Activated T-cell treated with anti-CD3 and anti-CD28 coated beads, Interleukin-2, amount 50 U/mL, for 4 hours (primary cell): ENCODE results near the gene KCNK5. TPM values are rescaled to one million over a fixed set of nuclear protein-coding genes. Genes with fewer than 3 reads are reported as not detected.
A peak's percentile ranks its signal among the peaks of the same experiment; 100 is the strongest.

Source experiments
- ATAC-seq, 2 donors: fragments of 200-7000 bp; cut with Tn5 transposase; one replicate each; pipeline ENCODE4 v1.10.0; 2021
- DNase-seq: peaks from one replicate; pipeline ENCODE4 v3.0.0-alpha.2; 2020
- H3K27me3 Mint-ChIP-seq: one replicate; pipeline ENCODE4 v1.8.0; 2021; ENCODE audit warnings: low read depth, mixed read lengths
- H3K36me3 Mint-ChIP-seq: one replicate; pipeline ENCODE4 v1.8.0; 2022; ENCODE audit warnings: mixed read lengths; ENCODE audit not compliant: insufficient read depth
- H3K4me1 Mint-ChIP-seq: one replicate; pipeline ENCODE4 v1.8.0; 2021; ENCODE audit warnings: low read depth, mixed read lengths
- H3K4me3 Mint-ChIP-seq: one replicate; pipeline ENCODE4 v1.8.0; 2021; ENCODE audit warnings: mild to moderate bottlenecking, moderate library complexity, mixed read lengths
- H3K9me3 Mint-ChIP-seq: one replicate; pipeline ENCODE4 v1.8.0; 2021; ENCODE audit warnings: mixed read lengths
- total RNA-seq, 3 donors: library from RNA; stranded (reverse); gene quantifications; one replicate each; pipeline ENCODE4 v1.2.1, GENCODE V29; 2021

The KCNK5 gene, protein sequence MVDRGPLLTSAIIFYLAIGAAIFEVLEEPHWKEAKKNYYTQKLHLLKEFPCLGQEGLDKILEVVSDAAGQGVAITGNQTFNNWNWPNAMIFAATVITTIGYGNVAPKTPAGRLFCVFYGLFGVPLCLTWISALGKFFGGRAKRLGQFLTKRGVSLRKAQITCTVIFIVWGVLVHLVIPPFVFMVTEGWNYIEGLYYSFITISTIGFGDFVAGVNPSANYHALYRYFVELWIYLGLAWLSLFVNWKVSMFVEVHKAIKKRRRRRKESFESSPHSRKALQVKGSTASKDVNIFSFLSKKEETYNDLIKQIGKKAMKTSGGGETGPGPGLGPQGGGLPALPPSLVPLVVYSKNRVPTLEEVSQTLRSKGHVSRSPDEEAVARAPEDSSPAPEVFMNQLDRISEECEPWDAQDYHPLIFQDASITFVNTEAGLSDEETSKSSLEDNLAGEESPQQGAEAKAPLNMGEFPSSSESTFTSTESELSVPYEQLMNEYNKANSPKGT
- total RNA-seq, result 10 to 100 TPM; 21.3 to 22.9 (median 22.2) TPM

DNA sequence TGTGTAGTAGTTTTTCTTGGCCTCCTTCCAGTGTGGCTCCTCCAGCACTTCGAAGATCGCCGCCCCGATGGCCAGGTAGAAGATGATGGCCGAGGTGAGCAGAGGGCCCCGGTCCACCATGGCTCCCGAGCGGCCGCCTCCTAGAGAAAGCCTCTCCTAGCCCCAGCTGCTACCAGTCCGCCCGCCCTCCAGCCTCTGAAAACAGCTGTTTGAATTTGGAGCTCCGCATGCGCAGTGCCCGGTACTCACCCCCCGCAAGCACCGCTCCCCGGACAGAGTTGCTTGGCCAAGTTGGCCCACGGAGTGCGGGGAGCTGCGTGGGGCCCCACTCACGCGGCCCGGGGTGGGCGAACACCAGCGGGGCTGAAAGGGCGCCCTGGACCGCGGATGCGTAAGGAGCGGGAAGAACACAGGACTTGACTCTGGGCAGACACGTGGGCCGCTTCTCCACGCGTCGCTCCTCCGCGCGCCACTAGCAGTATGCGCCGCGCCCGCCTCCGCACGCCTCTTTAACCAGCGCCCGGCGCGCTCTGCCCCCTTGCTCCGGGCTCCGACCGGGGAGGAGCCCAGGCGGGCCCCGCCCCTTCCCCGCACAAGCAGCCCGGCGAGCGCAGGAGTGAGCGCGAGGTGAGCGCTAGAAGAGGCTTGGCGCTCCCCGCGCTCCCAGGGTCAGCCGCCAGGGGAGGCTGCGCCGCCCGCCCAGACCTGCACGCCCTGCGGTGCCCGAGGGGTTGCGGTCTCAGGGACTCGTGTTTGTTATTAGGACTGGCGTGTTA is at the start of gene KCNK5:
TSS of gene KCNK5 (minus strand) at position 484 of the 776 bp plus-strand sequence. CDS start at position 120, 364 bp downstream.
- Mint-ChIP-seq H3K27me3 (no peaks in the 10 kb centered on the region), H3K4me1 (peaks cover 46% of the 10 kb centered on the region), H3K4me3 (peak within 1 kb of the TSS; percentile 88), H3K36me3 (peaks cover 4% of the 10 kb centered on the region), H3K9me3 (no peaks in the 10 kb centered on the region)
- ATAC-seq, result peak; percentile 94 to 95
- DNase-seq, result peak; percentile 69

DNA sequence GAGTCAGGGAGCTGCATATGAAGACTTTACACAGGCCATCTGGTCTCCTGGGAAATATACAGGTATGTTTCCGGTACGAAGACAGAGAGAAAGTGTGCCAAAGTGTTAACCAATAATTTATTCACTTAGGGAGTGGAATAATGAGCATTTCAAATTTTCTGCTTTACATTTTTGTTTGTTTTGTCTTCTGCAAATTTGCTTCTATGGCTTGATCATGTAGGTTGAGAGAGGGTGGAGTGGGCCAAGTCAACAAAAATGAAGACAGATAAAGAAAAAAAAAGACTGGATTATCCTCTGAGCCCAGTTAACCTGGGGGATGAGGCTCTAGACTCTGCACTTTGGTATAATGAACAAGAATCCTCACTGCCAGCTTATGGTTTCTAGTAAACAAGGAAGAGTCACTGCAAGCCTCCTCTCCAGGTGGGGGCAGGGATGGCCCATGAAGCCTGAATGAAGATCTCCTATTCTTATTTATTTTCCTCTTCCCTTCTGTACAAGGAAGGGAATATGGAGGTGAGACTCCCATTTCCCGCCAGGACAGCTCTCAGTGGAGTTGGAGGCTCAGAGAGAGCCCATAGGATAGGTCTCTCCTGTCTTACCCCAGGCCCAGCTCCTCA is 47.2 kb upstream of the KCNK5 start:
- H3K27me3 Mint-ChIP-seq, result no peaks in the 10 kb centered on the region
- DNase-seq, result no peak
- H3K9me3 Mint-ChIP-seq, result no peaks in the 10 kb centered on the region

DNA sequence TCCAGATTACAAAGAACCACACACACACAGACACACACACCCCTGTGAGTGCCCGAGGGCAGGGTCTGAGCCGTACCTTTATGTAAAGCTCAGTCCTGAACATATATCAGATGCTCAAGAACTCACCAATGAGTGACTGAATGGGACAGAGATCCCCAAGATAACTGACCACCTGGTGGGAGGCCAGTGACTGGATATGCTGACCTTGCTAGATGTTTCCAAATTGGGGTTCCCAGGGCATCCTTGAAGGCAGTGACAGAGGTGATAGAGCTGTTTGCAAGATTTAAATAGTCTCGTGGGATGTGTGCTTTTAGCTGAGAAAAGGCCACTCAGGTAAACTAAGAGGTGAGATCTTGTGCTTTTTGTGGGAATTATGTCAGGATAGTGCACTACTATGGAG is 45.6 kb upstream of the KCNK5 start:
- no peaks in the 10 kb centered on the region for H3K27me3 Mint-ChIP-seq
- no peaks in the 10 kb centered on the region for H3K4me1 Mint-ChIP-seq
- no peak overlapping the region for H3K4me3 Mint-ChIP-seq
- H3K36me3 Mint-ChIP-seq, result no peaks in the 10 kb centered on the region
- no peaks in the 10 kb centered on the region for H3K9me3 Mint-ChIP-seq
- no peak for ATAC-seq
- DNase-seq, result no peak

More for the DNA sequence above, 47.2 kb upstream of the KCNK5 start:
- H3K36me3 Mint-ChIP-seq, result no peaks in the 10 kb centered on the region
- ATAC-seq, result no peak
- H3K4me3 Mint-ChIP-seq, result no peak overlapping the region
- no peaks in the 10 kb centered on the region for H3K4me1 Mint-ChIP-seq

DNA sequence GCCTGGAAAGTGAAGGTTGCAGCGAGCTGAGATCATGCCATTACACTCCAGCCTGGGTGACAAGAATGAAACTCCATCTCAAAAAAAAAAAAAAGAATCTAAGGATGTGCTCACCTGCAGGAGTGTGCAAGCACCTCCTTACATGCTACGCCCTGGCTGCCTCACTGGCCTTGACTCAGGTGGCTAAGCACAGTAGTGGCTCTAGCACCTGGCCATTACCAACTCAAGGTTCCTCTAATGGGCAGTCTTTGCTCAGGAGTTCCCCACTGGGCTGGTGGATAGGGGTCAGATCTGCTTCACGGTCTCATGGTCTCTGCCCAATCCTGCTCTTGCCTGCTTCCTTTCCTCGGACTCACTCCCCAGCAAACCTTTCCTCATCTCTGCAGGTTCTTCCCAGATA is 45.2 kb upstream of the KCNK5 start:
- Mint-ChIP-seq H3K27me3 (no peaks in the 10 kb centered on the region), H3K4me1 (no peaks in the 10 kb centered on the region), H3K4me3 (no peak overlapping the region), H3K36me3 (no peaks in the 10 kb centered on the region), H3K9me3 (no peaks in the 10 kb centered on the region)
- DNase-seq (no peak), ATAC-seq (no peak)

DNA sequence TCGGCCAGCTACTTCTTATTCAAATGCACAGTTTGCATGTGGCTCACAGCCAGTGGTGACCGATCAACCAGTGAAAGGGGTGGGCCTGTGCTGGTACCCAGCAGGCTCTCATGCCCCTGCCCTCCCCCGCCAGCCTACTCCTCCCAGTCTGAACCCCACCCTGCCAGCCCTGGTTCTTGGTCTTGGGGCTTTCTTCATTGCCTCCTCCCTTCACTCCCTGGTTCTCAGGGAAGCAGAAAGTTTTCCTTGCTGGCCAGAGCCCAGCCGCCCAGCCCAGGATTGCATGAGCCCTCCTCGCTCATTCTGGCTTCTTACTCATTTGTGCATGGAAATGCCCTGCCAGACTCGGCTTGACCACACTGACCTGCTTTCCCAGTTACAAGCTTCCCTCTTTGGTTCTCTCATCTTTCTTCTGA is 44.1 kb upstream of the KCNK5 start:
- ATAC-seq, result no peak
- Mint-ChIP-seq H3K27me3 (no peaks in the 10 kb centered on the region), H3K9me3 (no peaks in the 10 kb centered on the region), H3K36me3 (no peaks in the 10 kb centered on the region), H3K4me1 (no peaks in the 10 kb centered on the region), H3K4me3 (no peak overlapping the region)
- DNase-seq, result no peak

DNA sequence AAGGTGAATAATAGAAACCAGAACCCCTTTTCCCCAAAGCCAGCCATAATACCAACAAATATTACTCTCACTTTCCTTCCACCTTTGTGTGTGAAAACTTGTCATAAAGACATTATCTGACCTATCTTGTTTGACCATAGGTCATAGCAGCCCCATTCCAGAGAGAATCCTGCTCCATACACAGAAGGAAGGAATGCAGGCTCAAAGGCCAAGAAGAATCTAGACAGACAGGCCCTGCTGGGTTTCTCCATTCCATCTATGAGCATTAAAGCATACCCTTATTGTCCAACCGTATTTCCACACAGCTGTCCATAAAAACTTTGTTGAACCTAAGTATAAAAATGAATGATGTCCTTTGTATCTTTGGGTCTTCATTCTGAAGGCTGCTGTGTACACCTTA is 40.7 kb upstream of the KCNK5 start:
- H3K36me3 Mint-ChIP-seq, result no peaks in the 10 kb centered on the region
- no peak for ATAC-seq
- H3K27me3 Mint-ChIP-seq, result no peaks in the 10 kb centered on the region
- DNase-seq, result no peak
- no peak overlapping the region for H3K4me3 Mint-ChIP-seq
- no peaks in the 10 kb centered on the region for H3K9me3 Mint-ChIP-seq
- no peaks in the 10 kb centered on the region for H3K4me1 Mint-ChIP-seq

DNA sequence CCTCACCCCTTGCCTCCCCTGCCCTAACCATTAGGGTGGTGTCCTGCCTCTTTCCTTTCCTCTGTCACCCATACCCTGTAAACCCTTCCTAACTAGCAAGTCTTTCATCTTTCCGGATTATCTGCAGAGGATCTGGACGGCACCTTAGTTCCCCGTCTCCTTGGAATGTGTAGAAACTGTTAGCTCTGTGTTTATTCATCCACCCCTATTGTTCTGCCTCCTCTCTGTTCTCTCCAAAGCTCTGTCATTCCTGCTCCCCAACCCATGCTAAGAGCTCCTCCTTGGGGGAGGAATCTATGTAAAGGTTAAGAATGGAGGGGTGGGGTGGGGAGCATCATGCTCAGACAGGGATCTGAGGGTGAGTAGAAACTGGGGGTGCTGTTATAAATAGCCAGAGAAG is 39.4 kb upstream of the KCNK5 start:
- H3K4me3 Mint-ChIP-seq, result no peak overlapping the region
- no peaks in the 10 kb centered on the region for H3K27me3 Mint-ChIP-seq
- ATAC-seq (no peak), DNase-seq (no peak)
- peaks cover 2% of the 10 kb centered on the region for H3K4me1 Mint-ChIP-seq
- H3K36me3 Mint-ChIP-seq, result no peaks in the 10 kb centered on the region
- no peaks in the 10 kb centered on the region for H3K9me3 Mint-ChIP-seq

DNA sequence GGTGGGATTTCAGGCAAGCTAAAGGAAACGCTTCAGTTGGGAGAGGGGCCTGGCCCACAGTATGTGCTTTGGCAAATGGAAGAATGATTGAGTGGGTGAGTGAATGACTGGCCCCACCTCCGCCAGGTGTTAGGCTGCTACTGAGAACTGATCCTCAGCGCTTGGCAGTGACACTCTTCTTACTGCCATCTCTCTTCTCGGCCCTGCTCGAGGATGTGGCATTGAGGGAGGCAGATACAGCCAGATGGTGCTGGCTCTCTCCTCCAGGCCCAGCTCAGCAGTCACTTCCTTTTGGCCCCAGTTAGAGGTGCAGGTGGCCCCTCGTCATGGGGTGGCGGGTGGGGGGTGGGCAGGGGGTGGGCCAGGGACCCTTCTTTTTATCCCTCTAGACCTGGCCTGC is 38.9 kb upstream of the KCNK5 start:
- Mint-ChIP-seq H3K4me1 (peaks cover 5% of the 10 kb centered on the region), H3K9me3 (no peaks in the 10 kb centered on the region), H3K4me3 (no peak overlapping the region), H3K36me3 (no peaks in the 10 kb centered on the region), H3K27me3 (no peaks in the 10 kb centered on the region)
- no peak for DNase-seq
- ATAC-seq, result no peak

DNA sequence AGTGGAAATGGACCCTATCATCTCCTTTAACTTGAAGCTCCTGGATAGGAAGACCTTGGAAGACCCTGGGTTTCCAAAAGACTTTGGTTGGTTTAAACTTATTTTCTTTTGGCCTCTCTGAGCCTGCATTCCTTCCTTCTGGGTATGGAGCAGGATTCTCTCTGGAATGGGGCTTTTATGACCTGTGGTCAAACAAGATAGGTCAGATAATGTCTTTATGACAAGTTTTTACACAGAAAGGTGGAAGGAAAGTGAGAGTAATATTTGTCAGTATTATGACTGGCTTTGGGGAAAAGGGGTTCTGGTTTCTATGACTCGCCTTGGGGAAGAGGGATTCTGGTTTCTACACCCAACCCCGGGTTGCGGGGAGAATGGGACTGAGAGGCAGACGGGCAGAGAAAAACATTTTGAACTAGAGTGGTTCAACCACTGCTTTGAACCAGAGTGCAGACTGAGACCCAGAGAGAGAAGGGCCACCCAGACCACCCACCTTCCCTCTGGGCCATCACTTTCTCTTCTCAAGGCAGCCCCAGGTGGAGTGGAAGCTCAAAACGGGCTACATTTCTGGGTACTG is 37.6 kb upstream of the KCNK5 start:
- no peak for ATAC-seq
- Mint-ChIP-seq H3K36me3 (no peaks in the 10 kb centered on the region), H3K4me3 (no peak overlapping the region), H3K27me3 (peaks cover 3% of the 10 kb centered on the region), H3K9me3 (no peaks in the 10 kb centered on the region), H3K4me1 (peaks cover 5% of the 10 kb centered on the region)
- no peak for DNase-seq

DNA sequence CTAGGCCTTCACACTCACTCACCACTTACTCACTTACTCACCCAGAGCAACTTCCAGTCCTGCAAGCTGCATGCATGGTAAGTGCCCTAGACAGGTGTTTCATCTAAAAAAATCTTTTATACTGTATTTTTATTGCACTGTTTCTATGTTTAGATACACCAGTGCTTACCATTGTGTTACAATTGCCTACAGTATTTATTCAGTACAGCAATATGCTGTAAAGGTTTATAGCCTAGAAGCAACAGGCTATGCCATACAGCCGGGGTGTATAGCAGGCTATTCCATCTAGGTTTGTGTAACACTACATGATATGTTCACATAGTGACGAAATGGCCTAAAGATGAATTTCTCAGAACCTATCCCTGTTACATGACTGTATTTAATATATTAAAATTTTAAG is 37.1 kb upstream of the KCNK5 start:
- H3K4me3 Mint-ChIP-seq, result no peak overlapping the region
- H3K9me3 Mint-ChIP-seq, result no peaks in the 10 kb centered on the region
- DNase-seq (no peak), ATAC-seq (no peak)
- no peaks in the 10 kb centered on the region for H3K36me3 Mint-ChIP-seq
- H3K4me1 Mint-ChIP-seq, result peaks cover 5% of the 10 kb centered on the region
- peaks cover 5% of the 10 kb centered on the region for H3K27me3 Mint-ChIP-seq

DNA sequence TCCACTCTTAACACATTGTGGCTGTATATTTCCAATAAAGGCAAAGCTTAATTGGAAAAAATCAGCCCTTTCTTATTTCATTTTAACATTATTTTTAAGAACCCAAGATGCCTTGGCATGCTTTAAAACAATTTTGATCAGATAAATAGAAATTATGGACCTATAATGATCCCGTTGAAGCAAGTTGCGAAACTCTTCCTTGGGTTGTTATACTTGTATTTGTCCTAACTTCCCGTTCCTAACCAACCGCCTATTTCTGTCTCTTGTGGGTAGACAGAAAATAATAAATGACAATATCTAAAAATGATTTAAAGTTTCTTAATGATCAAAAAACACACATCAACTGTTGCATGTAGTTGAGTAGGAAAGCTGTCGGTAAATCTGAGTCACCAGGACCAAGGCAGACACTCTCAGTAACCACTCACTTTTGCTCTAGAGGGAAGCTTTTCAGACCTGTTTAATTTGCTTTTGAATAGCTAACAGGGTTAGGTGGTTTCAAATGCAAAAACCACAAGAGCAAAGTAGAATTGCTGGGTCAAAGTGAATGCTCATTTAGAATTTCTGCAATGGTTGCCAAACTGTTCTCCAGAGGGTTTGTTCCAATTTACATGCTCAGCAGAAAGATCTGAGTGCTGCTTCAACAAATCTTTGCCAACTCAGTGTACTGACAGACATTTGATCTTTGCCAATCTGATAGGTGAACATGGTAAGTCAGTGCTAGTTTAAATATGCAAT is 34.2 kb upstream of the KCNK5 start:
- H3K27me3 Mint-ChIP-seq, result peaks cover 12% of the 10 kb centered on the region
- no peaks in the 10 kb centered on the region for H3K36me3 Mint-ChIP-seq
- H3K4me3 Mint-ChIP-seq, result no peak overlapping the region
- no peak for DNase-seq
- H3K9me3 Mint-ChIP-seq, result no peaks in the 10 kb centered on the region
- ATAC-seq, result peak; percentile 66 to 86
- H3K4me1 Mint-ChIP-seq, result peaks cover 5% of the 10 kb centered on the region

DNA sequence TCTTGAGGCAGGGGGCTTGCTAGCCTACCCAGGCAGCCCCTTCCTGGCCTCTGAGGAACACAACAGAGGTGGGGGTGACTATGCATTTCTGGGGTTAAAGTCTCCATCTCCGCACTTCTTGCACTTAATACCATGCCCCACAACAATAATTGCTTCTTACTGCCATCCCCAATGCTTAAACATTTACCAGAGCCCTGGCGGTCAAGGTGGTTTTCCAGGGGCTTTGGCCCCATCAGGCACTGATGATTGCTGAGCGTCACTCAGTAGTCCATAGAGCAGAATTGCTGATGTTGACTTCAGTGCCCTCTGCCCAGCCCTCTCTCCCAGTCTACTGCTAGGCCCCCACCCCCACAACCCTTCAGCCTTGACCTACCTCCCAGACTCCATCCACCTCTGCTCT is 32.5 kb upstream of the KCNK5 start:
- no peak for DNase-seq
- ATAC-seq, result no peak
- Mint-ChIP-seq H3K4me1 (peaks cover 5% of the 10 kb centered on the region), H3K9me3 (no peaks in the 10 kb centered on the region), H3K27me3 (peaks cover 14% of the 10 kb centered on the region), H3K4me3 (no peak overlapping the region), H3K36me3 (no peaks in the 10 kb centered on the region)

DNA sequence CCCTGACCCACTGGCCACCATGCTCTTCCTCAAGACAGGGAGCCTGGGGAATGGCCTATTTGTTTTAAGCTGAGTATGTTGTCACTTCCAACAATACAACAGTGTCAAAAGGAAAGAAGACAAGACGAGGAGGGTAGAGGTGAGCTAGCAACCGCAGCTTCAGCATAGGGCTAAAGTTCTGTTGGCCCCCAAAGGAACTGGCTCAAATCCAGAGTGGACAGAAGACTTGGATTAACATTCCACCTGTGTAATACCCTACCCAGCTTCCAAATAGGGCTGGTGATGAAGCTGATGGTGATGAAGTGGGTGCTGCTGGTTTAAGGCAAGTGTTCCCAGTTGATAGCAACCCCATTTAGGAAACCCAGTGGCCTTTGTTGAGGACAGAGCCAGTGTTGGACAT is 31.7 kb upstream of the KCNK5 start:
- ATAC-seq, result no peak
- peaks cover 5% of the 10 kb centered on the region for H3K4me1 Mint-ChIP-seq
- H3K36me3 Mint-ChIP-seq, result no peaks in the 10 kb centered on the region
- no peak overlapping the region for H3K4me3 Mint-ChIP-seq
- peaks cover 14% of the 10 kb centered on the region for H3K27me3 Mint-ChIP-seq
- no peaks in the 10 kb centered on the region for H3K9me3 Mint-ChIP-seq
- DNase-seq, result no peak

DNA sequence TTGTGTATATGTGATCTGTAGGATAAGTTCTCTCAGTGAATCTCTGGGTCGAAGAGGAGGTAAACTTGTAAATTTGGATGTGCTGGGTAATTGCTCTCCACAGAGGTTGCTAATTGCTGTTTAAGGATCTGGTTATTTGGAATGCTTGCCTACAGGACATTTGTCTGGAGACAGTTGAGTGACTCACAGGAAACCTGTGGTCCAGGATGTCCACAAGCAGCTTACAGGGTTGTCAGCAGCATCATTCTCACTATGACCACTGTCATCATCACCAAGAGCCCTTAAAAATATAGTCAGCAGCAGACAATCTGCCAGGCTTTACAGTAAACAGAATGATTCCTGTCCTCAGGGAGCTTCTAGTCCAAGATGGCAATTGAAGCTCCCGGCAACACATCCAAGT is 31.2 kb upstream of the KCNK5 start:
- no peak overlapping the region for H3K4me3 Mint-ChIP-seq
- ATAC-seq (no peak), DNase-seq (no peak)
- H3K9me3 Mint-ChIP-seq, result no peaks in the 10 kb centered on the region
- peaks cover 5% of the 10 kb centered on the region for H3K4me1 Mint-ChIP-seq
- H3K27me3 Mint-ChIP-seq, result peaks cover 14% of the 10 kb centered on the region
- no peaks in the 10 kb centered on the region for H3K36me3 Mint-ChIP-seq
